ENCODE data around the gene POC1A.
A peak's percentile ranks its signal among the peaks of the same experiment; 100 is the strongest.

POC1A gene

GRCh38 chr3:52154135-52155094, at the start of gene POC1A:
Gene POC1A (minus strand): TSS chr3:52154423. CDS start chr3:52154372, 51 bp downstream.
- DNase-seq (ENCODE audit: low spot score): peak; percentile 98

GRCh38 chr3:52203701-52204100, 49.5 kb upstream of the POC1A start:
- DNase-seq (ENCODE audit: low spot score): no peak

- DNase-seq (ENCODE audit: low spot score): no peak
These were observed 48.3 kb upstream of the POC1A start for GRCh38 chr3:52202384-52203077.

- DNase-seq (ENCODE audit: low spot score): no peak
These were observed 46.9 kb upstream of the POC1A start for GRCh38 chr3:52200981-52201679.

- no peak for DNase-seq (ENCODE audit: low spot score)
These were observed 44.7 kb upstream of the POC1A start for GRCh38 chr3:52198643-52199608.

- DNase-seq (ENCODE audit: low spot score): peak; percentile 94
These were observed 43.8 kb upstream of the POC1A start, which contains the start of gene ALAS1 for GRCh38 chr3:52197842-52198625. Gene ALAS1 (plus strand): TSS chr3:52198160. CDS start chr3:52199242, 1,082 bp downstream.

GRCh38 chr3:52197499-52197841, 43.2 kb upstream of the POC1A start:
- DNase-seq (ENCODE audit: low spot score): no peak

- DNase-seq (ENCODE audit: low spot score): no peak
These were observed 42.8 kb upstream of the POC1A start for GRCh38 chr3:52196977-52197376.

- peak; percentile 40 for DNase-seq (ENCODE audit: low spot score)
These were observed 41.7 kb upstream of the POC1A start for GRCh38 chr3:52195823-52196331.

GRCh38 chr3:52195291-52195597, 41.0 kb upstream of the POC1A start:
- DNase-seq (ENCODE audit: low spot score): no peak

GRCh38 chr3:52194485-52195290, 40.5 kb upstream of the POC1A start:
- DNase-seq (ENCODE audit: low spot score): no peak

- peak; percentile 60 for DNase-seq (ENCODE audit: low spot score)
These were observed 38.8 kb upstream of the POC1A start for GRCh38 chr3:52193065-52193464.

GRCh38 chr3:52191663-52192062, 37.4 kb upstream of the POC1A start:
- no peak for DNase-seq (ENCODE audit: low spot score)

- no peak for DNase-seq (ENCODE audit: low spot score)
These were observed 36.3 kb upstream of the POC1A start for GRCh38 chr3:52190294-52191074.

- DNase-seq (ENCODE audit: low spot score): no peak
These were observed 34.3 kb upstream of the POC1A start for GRCh38 chr3:52188556-52188955.

GRCh38 chr3:52186729-52187128, 32.5 kb upstream of the POC1A start:
- no peak for DNase-seq (ENCODE audit: low spot score)

GRCh38 chr3:52185837-52186236, 31.6 kb upstream of the POC1A start:
- DNase-seq (ENCODE audit: low spot score): no peak

GRCh38 chr3:52185311-52185710, 31.1 kb upstream of the POC1A start:
- no peak for DNase-seq (ENCODE audit: low spot score)

- DNase-seq (ENCODE audit: low spot score): no peak
These were observed 30.5 kb upstream of the POC1A start for GRCh38 chr3:52184690-52185089.

Measured in kidney tubule cell (primary cell).